SJSA1 (cell line): ENCODE measurements around the gene FOXA1. TPM values are rescaled to one million over a fixed set of nuclear protein-coding genes. Genes with fewer than 3 reads are reported as not detected.

Experiments used
- DNase-seq, 2 experiments: peaks; one replicate each; pipeline ENCODE4 v3.0.0-alpha.2; 2015 to 2020; ENCODE audit warnings: low spot score in 2 of 2, low read depth in 1 of 2
- H3K27ac ChIP-seq: fragments of 250-450 bp; sonication (Bioruptor Pico); 2 replicates; pipeline ENCODE4 v1.5.1; 2020; ENCODE audit warnings: mild to moderate bottlenecking, moderate library complexity
- H3K27me3 ChIP-seq: fragments of 250-450 bp; sonication (Bioruptor Pico); replicated peaks from 2 replicates; pipeline ENCODE4 v1.5.1; 2020; ENCODE audit warnings: mild to moderate bottlenecking, moderate library complexity
- H3K36me3 ChIP-seq: fragments of 250-450 bp; sonication (Bioruptor Pico); 2 replicates; pipeline ENCODE4 v1.5.1; 2020; ENCODE audit warnings: mild to moderate bottlenecking
- H3K4me1 ChIP-seq: fragments of 250-450 bp; sonication (Bioruptor Pico); replicated peaks from 2 replicates; pipeline ENCODE4 v1.6.1; 2021; ENCODE audit warnings: mild to moderate bottlenecking
- H3K4me3 ChIP-seq: fragments of 250-450 bp; sonication (Bioruptor Pico); 2 replicates; pipeline ENCODE4 v1.5.1; 2020; ENCODE audit warnings: mild to moderate bottlenecking
- H3K9me3 ChIP-seq: fragments of 250-450 bp; sonication (Bioruptor Pico); replicated peaks from 2 replicates; pipeline ENCODE4 v1.5.1; 2020; ENCODE audit warnings: mild to moderate bottlenecking
- total RNA-seq: library from RNA; depleted of rRNA; stranded (reverse); fragments of >200 nt; shearing (Covaris generic); gene quantifications from 2 replicates; pipeline ENCODE4 v1.2.3, GENCODE V29; 2014

The FOXA1 gene
- total RNA-seq, 1 experiment from 2014 or later, result 0.87 TPM

DNA sequence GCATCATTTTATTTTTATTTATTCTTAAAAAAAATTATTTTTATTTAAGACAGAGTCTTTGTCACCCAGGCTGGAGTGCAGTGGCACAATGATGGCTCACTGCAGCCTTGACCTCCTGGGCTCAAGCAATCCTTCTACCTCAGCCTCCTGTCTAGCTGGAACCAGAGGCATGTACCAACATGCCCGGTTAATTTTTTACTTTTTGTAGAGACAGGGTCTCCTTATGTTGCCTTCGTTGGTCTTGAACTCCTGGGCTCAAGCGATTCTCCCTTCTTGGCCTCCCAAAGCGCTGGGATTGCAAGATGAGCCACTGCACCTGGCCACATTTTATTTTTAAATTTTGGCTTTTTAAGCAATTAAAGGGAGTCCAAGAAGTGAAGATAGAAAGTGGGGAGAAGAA lies 21.8 kb upstream of the FOXA1 start:
- no peak for DNase-seq
- Histone ChIP-seq H3K27me3 (no peaks in the 10 kb centered on the region), H3K4me3 (no peak overlapping the region), H3K36me3 (no peaks in the 10 kb centered on the region), H3K4me1 (no peaks in the 10 kb centered on the region), H3K9me3 (no peaks in the 10 kb centered on the region), H3K27ac (no peak overlapping the region)

DNA sequence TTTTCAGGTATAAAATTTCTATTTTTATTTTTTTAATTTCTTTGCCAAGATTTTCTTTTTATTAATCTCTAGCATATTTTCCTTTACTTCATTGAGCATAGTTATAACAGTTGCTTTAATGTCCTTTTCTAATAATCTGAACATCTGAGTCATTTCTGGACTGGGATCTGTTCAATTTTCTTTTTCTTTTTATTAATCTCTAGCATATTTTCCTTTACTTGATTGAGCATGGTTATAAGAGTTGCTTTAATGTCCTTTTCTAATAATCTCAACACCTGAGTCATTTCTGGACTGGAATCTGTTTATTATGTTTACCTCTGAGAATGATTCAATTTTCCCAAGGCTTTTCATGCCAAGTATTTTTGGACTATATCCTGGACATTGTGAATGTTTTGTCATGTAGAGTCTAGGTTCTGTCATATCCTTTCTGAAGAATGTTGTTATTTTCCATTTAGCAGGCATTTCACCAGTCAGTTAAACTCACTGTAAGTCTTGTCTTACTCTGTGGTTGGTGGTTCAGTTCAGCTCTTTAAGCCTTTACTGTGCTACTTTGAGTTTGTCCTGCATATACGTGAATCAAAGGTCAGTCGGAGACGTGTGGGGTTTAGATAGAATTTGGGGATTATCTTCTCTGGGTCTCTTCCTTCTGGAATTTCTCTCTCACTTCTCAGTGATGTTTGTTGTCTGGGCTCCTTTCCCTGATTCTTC lies 20.7 kb upstream of the FOXA1 start:
- no peaks in the 10 kb centered on the region for H3K27me3 ChIP-seq
- no peaks in the 10 kb centered on the region for H3K4me1 ChIP-seq
- no peaks in the 10 kb centered on the region for H3K9me3 ChIP-seq
- H3K4me3 ChIP-seq, result no peak overlapping the region
- H3K27ac ChIP-seq, result no peak overlapping the region
- DNase-seq, result no peak
- no peaks in the 10 kb centered on the region for H3K36me3 ChIP-seq

DNA sequence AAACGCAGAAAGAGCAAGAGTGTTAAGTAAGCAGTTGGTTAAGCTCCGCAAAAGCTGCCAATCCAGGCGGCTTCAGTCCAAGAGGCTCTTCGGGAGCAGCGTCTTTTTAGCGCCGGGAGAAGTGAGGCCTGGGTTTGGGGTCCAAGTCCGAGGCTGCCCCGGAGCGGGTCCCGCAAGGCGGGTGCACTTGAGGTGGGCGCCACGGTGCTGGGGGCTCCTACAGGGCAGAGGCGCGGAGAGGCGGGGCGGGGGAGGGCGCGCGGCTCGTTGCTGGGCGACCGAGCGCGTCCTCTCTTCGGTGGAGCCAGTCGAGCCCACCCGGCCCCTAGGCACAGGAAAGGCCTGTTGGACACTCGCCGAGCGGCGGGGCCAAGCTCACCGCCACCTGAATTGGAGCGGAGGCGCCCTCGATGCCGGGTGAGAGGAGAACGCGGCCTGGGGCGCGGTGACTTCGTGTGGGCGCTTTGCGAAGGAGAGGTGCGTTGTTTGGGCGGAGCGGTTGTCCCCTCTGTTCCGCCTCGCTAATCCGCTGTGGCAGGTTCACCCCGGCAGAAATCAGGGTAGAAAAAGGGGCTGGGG lies 16.0 kb upstream of the FOXA1 start:
- H3K27me3 ChIP-seq, result no peaks in the 10 kb centered on the region
- H3K27ac ChIP-seq, result no peak overlapping the region
- no peaks in the 10 kb centered on the region for H3K9me3 ChIP-seq
- no peaks in the 10 kb centered on the region for H3K4me1 ChIP-seq
- H3K4me3 ChIP-seq, result no peak overlapping the region
- DNase-seq, result no peak
- H3K36me3 ChIP-seq, result no peaks in the 10 kb centered on the region

DNA sequence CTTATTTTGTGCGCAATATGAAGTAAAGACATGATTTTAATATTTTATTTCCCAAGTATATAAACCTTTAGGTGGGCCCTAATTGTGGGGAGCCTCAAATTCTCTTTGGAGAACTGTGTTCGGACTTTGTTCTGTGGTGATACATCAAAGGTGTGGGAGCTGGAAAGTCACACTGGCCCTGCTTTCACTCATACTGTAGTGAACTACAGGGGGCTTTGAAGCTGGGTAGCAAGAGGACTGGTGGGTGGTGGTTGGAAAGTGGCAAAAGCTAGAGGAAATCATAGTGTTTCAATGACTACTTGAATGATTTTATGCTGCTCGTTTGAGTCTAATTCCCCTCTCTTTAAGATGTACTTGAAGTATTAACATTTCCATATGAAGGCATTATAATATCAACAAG lies 13.6 kb upstream of the FOXA1 start:
- Histone ChIP-seq H3K27ac (no peak overlapping the region), H3K4me3 (no peak overlapping the region), H3K4me1 (no peaks in the 10 kb centered on the region)

DNA sequence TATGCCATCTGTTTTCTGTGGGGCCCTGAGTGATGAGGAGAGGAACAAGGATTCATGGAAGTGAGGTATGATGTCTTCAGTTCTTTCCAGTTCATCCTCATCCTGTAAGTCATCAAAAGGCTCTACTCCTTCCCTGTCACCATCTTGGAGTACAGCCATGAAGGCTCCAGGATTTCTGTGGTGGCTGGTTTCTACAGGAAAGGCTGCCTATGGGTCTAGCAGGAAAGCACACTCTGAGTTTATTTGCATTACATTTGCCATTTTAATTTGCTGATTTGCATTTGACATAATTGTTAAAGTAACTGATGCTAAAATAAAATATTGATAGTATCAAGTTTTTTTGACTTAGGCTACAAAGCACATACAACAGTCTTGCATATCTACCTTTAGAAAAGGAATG lies 11.6 kb upstream of the FOXA1 start:
- Histone ChIP-seq H3K4me3 (no peak overlapping the region), H3K27ac (no peak overlapping the region), H3K27me3 (peaks cover 23% of the 10 kb centered on the region), H3K36me3 (no peaks in the 10 kb centered on the region), H3K4me1 (no peaks in the 10 kb centered on the region), H3K9me3 (no peaks in the 10 kb centered on the region)
- no peak for DNase-seq

More for the DNA sequence above, 13.6 kb upstream of the FOXA1 start:
- Histone ChIP-seq H3K9me3 (no peaks in the 10 kb centered on the region), H3K36me3 (no peaks in the 10 kb centered on the region), H3K27me3 (peaks cover 5% of the 10 kb centered on the region; the same call in 1 of the 2 replicates)
- no peak for DNase-seq

DNA sequence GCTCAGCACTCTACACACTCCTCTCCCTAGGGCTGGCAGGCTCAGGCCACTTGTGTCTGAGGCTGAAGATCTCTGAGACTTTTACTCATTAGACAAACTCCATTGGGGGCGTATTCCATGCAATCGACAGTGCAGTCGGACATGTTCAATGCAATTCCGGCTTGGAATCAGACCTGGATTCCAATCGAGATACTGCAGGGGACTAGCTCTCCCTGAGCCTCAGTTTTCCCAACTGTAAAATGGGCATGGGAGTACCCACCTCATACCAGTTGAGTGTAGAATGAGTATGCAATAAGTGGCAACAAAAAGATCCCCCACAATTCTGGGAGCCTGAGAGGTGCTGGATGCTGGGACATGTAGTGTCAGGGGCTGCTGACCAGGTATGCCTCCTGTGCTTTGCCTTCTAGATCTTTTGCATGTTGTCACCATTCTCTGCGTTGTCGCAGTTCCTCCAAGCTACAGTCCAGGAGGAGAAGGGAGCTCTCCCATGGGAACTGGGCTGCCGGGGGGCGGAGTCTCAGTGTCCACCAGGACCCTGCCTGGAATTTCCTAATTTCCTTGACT lies 8.7 kb upstream of the FOXA1 start:
- DNase-seq, result no peak
- Histone ChIP-seq H3K36me3 (no peaks in the 10 kb centered on the region), H3K4me3 (no peak overlapping the region), H3K27me3 (peaks cover 46% of the 10 kb centered on the region), H3K9me3 (no peaks in the 10 kb centered on the region), H3K27ac (no peak overlapping the region), H3K4me1 (peaks cover 6% of the 10 kb centered on the region; the same call in 1 of the 2 replicates)

DNA sequence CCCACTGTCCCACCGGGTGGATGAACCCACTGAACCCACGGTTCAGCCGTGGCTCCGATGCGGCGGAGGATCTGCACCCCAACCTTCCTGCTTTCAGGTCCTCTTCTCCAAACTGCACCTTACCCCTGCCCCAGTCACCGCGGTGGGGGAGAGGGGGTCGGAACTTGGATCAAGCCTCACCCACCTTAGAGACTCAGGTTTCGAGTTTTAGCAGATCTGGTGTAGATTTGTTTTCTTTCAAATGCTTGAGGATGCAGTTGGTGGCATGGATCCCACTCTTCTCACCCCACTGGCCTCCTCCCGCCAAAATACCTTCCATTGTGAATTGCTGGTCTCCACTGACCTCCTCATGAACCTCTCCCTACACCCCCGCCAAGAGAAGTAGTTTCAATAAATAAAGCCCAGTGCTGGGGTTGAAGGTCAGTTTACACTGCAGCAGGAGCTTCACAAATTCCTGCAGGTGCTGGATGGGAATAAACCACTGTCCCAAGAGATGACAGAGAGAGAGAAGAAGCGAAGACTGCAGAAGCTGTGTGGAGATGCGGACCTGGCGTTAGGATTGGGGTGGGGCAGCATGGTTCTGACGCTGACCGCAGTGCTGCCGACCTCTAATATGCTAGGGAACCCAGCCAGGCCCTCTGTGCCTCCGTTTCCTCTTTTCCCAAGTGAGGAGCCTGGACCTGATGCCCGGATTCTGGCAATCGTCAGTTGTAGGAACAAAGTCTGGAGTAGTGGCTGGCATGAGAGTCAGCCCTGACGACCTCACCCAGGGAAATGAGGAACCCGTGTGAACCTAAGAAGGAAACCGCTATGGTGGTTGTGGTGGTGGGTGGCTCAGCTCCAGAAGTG lies 7.8 kb upstream of the FOXA1 start:
- no peak for DNase-seq
- H3K27me3 ChIP-seq, result peaks cover 46% of the 10 kb centered on the region
- H3K27ac ChIP-seq, result no peak overlapping the region
- no peaks in the 10 kb centered on the region for H3K9me3 ChIP-seq
- no peaks in the 10 kb centered on the region for H3K36me3 ChIP-seq
- H3K4me3 ChIP-seq, result no peak overlapping the region
- H3K4me1 ChIP-seq, result peaks cover 6% of the 10 kb centered on the region; the same call in 1 of the 2 replicates

DNA sequence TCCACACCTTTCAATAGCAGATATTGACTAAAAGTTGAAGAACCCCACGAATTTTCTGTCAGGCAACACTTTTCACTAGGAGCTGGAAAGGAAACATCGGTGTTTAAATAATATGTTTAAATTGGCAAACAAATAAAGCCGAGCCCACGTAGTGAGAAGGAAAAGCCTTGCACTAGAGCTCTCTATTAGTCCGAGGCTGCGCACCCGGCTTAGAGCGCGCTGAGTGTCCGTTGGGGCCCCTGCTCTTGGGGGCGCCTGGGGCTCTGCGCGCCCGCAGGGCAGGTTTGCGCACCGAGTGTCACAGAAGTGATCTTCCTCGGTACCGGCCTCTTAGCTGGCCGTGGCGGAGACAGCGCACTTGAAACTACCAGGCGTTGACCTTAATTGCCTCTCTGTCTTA lies 6.8 kb upstream of the FOXA1 start:
- Histone ChIP-seq H3K36me3 (no peaks in the 10 kb centered on the region), H3K27me3 (peaks cover 46% of the 10 kb centered on the region), H3K4me3 (no peak overlapping the region), H3K27ac (no peak overlapping the region), H3K9me3 (no peaks in the 10 kb centered on the region), H3K4me1 (peaks cover 6% of the 10 kb centered on the region; the same call in 1 of the 2 replicates)
- DNase-seq, result no peak

DNA sequence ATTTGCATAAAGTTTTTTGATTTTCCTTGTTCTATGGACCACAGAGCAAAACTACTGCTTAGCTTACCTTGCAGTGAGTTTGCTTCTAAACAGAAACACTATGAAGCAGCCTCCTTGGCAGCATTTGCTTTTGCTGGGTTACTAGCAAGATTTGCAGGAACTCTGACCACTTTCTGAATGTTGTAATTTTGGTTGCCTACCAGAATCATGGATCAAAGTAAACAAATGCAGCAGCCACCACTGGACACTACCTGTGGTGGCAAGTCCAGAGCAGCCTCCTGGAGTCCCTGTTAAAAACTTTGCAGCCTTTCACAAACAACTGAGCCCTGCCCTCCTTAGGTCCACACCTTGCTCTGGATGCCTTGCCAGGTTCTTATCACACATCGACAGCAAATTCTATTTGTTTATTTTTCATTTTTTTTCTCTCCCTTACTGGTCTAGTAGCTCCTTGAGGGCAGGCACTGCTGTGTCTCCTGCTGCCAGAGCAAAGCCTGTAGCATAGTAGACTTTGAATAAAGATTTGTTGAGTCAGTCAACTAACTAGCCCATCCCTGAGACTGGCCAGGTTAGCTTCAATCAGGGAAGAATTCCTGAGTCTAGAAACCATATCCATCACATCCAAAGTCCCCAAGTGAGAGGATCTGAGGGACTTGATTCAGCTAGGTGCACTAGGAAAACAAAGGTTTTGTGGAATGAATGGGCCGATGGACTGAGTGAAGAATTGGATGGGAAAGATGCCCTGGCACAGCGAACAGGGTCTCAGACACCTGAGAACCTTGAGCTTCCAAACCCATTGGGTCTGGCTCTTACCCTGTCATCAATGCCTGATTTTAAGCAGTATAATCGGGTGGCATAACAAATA lies 6.1 kb upstream of the FOXA1 start:
- no peak overlapping the region for H3K4me3 ChIP-seq
- no peaks in the 10 kb centered on the region for H3K9me3 ChIP-seq
- peaks cover 50% of the 10 kb centered on the region for H3K27me3 ChIP-seq
- H3K4me1 ChIP-seq, result peaks cover 6% of the 10 kb centered on the region; the same call in 1 of the 2 replicates
- no peaks in the 10 kb centered on the region for H3K36me3 ChIP-seq
- H3K27ac ChIP-seq, result no peak overlapping the region
- no peak for DNase-seq

DNA sequence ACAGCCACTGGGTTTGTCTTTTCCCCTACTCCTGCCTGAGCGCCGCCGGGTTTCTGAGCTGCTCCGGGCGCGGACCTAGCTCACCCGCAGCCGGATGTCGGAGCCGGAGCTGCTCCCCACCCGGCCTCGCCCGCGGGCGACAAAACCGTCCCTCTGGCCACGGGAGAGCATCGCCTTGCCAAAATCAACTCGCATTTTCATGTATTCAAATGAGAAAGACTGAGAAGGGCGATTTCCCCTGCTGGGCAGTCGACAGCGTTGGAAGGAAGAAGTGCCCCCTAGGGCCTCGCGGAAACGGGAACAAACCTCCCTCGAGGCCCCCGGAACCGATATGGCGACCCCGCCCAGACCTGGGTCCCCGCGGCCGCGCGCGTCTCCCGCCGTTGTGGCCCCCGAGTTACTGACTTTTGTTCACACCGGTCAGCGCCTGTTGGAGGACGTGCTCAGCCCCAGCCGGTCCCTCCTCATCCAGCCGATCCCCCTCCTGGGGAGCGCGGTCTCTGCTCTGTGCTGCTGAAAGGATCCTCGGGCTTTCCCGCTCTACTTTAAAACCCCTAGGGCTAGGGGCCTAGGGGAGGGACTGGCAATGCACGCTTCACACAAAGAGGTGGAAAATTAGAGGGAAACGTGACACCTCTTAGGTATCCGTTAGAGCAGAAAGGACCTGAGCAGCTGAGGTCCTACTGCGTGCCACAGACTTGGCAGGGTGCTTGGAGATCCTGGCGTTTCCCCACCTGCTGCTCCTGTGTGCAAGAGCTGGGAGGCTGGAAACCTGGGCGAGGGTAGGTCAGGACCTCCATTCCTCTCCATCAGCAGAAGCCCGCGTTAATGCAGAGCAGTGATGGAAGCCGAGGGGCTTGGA lies 4.7 kb upstream of the FOXA1 start:
- peaks cover 48% of the 10 kb centered on the region for H3K27me3 ChIP-seq
- no peaks in the 10 kb centered on the region for H3K9me3 ChIP-seq
- peaks cover 6% of the 10 kb centered on the region for H3K4me1 ChIP-seq
- no peak overlapping the region for H3K27ac ChIP-seq
- no peaks in the 10 kb centered on the region for H3K36me3 ChIP-seq
- DNase-seq, result no peak
- H3K4me3 ChIP-seq, result 0 out of 2 replicates have a peak overlapping the region, but pooled peaks have one; percentile 11

DNA sequence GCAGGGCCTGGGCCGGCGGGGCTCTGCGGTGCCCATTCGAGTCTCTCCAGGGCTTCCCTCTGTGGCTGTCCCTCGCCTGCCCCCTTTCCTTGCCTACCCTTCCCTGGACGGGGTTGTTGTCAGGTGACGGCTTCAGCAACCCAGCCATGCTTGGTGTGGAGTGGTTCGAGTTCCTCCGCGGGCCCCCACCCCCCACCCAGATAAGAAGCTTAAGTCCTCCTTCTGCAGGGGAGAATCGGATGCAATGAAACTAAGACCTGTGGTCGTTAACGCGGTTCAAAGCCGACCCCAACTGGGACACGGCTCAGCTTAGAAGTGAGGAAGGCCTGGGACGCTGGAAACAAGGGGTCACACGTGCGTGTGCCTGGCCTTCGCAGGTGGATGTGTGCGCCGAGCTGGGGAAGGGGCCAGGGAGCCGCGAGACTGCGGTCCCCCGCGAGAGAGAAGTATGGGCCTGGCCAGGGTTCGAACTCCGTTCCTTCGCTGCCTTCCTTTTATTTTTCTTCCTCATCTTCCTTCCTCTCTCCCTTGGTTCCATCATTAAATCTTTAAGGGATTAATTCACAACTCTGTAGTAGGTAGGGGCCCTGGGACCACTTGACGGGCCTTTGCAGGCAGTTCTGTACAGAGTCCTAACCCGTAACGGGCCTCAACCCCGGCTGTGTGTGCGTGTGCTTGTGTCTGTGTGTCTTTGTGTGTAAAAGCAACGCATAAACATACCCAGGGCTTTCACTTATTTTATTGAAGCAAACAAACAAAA lies 3.9 kb upstream of the FOXA1 start:
- Histone ChIP-seq H3K4me3 (no peak overlapping the region), H3K27me3 (peaks cover 48% of the 10 kb centered on the region), H3K36me3 (no peaks in the 10 kb centered on the region), H3K27ac (no peak overlapping the region), H3K9me3 (no peaks in the 10 kb centered on the region), H3K4me1 (peaks cover 9% of the 10 kb centered on the region)
- no peak for DNase-seq
